Stimulated activated CD4-positive, alpha-beta T cell treated with anti-CD3 and anti-CD28 coated beads, Interleukin-1b, Interleukin-23, amount 100 ng/mL, for 48 hours (primary cell): ENCODE measurements around the gene GNB1L.
"Not testable (repeated sequence)": the region's sequence is repeated elsewhere in the genome, so short reads cannot be mapped to it uniquely, and the experiment has no call there.

Source experiments
- DNase-seq: peaks from one replicate; pipeline ENCODE4 v3.0.0-alpha.2; 2020

GNB1L gene

GRCh38 chr22:19842393-19843106 is 12.1 kb downstream of the GNB1L start:
- no peak for DNase-seq

- no peak for DNase-seq
Observed at GRCh38 chr22:19841641-19842392, 12.9 kb downstream of the GNB1L start.

- no peak for DNase-seq
Observed at GRCh38 chr22:19840955-19841640, 13.6 kb downstream of the GNB1L start.

GRCh38 chr22:19840059-19840458 is 14.6 kb downstream of the GNB1L start:
- no peak for DNase-seq

GRCh38 chr22:19837915-19838314 is 16.8 kb downstream of the GNB1L start:
- DNase-seq = no peak

GRCh38 chr22:19836512-19836911 is 18.2 kb downstream of the GNB1L start:
- no peak for DNase-seq

GRCh38 chr22:19834599-19834998 is 20.1 kb downstream of the GNB1L start:
- no peak for DNase-seq

- not testable (repeated sequence) for DNase-seq
Observed at GRCh38 chr22:19833327-19833726, 21.3 kb downstream of the GNB1L start.

GRCh38 chr22:19832476-19833108 is 22.1 kb downstream of the GNB1L start:
- no peak for DNase-seq

GRCh38 chr22:19831979-19832378 is 22.7 kb downstream of the GNB1L start:
- not testable (repeated sequence) for DNase-seq

GRCh38 chr22:19831016-19831415 is 23.7 kb downstream of the GNB1L start:
- no peak for DNase-seq

GRCh38 chr22:19828035-19828401 is 26.7 kb downstream of the GNB1L start:
- no peak for DNase-seq

- DNase-seq = no peak
Observed at GRCh38 chr22:19827341-19828034, 27.2 kb downstream of the GNB1L start.

GRCh38 chr22:19826619-19826950 is 28.1 kb downstream of the GNB1L start:
- DNase-seq = no peak

GRCh38 chr22:19825904-19826618 is 28.6 kb downstream of the GNB1L start:
- no peak for DNase-seq

- DNase-seq = no peak
Observed at GRCh38 chr22:19824926-19825339, 29.7 kb downstream of the GNB1L start.

- no peak for DNase-seq
Observed at GRCh38 chr22:19824212-19824925, 30.3 kb downstream of the GNB1L start.

- DNase-seq = no peak
Observed at GRCh38 chr22:19823902-19824211, 30.8 kb downstream of the GNB1L start.

- DNase-seq = no peak
Observed at GRCh38 chr22:19823191-19823901, 31.3 kb downstream of the GNB1L start.

- no peak for DNase-seq
Observed at GRCh38 chr22:19822301-19823117, 32.2 kb downstream of the GNB1L start.
